Activated CD4-positive, alpha-beta T cell treated with anti-CD3 and anti-CD28 coated beads, Interleukin-2, amount 10 ng/mL, durations not matched to agents 24 days and 14 days (primary cell): ENCODE measurements around the gene PIK3R3. TPM values are rescaled to one million over a fixed set of nuclear protein-coding genes. Genes with fewer than 3 reads are reported as not detected.

Source experiments
- DNase-seq: peaks from one replicate; pipeline ENCODE4 v3.0.0; 2022
- H3K27ac Mint-ChIP-seq: one replicate; pipeline ENCODE4 v1.8.0; 2022; ENCODE audit warnings: mild to moderate bottlenecking, mixed read lengths
- H3K27me3 Mint-ChIP-seq: one replicate; pipeline ENCODE4 v1.8.0; 2022; ENCODE audit warnings: mixed read lengths
- H3K36me3 Mint-ChIP-seq: one replicate; pipeline ENCODE4 v1.8.0; 2022; ENCODE audit warnings: low read depth, mild to moderate bottlenecking, mixed read lengths
- H3K4me1 Mint-ChIP-seq: one replicate; pipeline ENCODE4 v1.8.0; 2021; ENCODE audit warnings: mixed read lengths
- H3K4me3 Mint-ChIP-seq: one replicate; pipeline ENCODE4 v1.8.0; 2022; ENCODE audit warnings: mild to moderate bottlenecking, moderate library complexity, mixed read lengths
- H3K9me3 Mint-ChIP-seq: one replicate; pipeline ENCODE4 v1.8.0; 2021; ENCODE audit warnings: mixed read lengths
- intact Hi-C: fragments of 100-400 bp; cut with micrococcal nuclease; formaldehyde crosslinking; loops from one replicate; pipeline ENCODE4 v1.15.1; 2023
- total RNA-seq: library from RNA; stranded (reverse); gene quantifications from 2 replicates; pipeline ENCODE4 v1.2.3, GENCODE V29; 2022

PIK3R3 gene
- total RNA-seq, 1 donor from 2014 or later, result 2.4 TPM

DNA sequence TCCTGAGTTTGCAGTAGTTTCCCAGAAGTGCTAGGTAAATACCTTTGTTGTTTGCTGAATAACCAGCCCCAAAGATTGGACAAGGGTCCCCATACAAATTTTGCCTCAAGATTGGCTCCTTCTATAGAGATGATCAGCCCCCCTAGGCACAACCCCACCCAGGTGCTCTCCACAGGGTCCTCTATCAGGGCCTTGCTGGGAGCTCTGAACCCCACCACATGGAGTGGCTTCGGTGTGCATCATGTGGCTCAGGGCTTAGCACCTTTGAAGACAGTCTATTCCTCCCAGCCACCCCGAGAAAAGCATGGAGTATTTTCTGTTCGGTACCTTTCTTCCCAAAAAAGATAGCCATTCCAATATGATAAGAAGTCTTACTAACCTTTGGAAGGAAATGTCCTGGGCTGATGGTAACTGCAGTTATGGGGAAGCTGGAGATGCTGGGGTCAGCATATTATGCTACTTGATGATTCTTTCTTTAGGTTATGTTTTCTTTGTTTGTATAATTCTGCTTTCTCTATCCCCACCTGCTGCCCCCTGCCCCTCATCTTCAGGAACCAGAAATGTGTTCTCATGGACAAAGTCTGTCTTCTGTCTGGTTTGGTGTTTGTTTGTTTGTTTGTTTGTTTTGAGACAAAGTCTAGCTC is 37.5 kb upstream of the PIK3R3 start:
- Mint-ChIP-seq H3K9me3 (no peaks in the 10 kb centered on the region), H3K27ac (no peak overlapping the region), H3K4me1 (peaks cover 13% of the 10 kb centered on the region), H3K4me3 (no peak overlapping the region), H3K27me3 (peaks cover 27% of the 10 kb centered on the region), H3K36me3 (no peaks in the 10 kb centered on the region)
- intact Hi-C loops, result no loop called here
- DNase-seq, result peak; percentile 50

GRCh38 chr1:46168477-46168876 is 36.0 kb upstream of the PIK3R3 start:
- Mint-ChIP-seq H3K4me3 (no peak overlapping the region), H3K9me3 (no peaks in the 10 kb centered on the region), H3K27ac (no peak overlapping the region), H3K27me3 (peaks cover 27% of the 10 kb centered on the region), H3K4me1 (peaks cover 13% of the 10 kb centered on the region), H3K36me3 (no peaks in the 10 kb centered on the region)
- no peak for DNase-seq
- intact Hi-C loops, result no loop called here

- peaks cover 13% of the 10 kb centered on the region for H3K4me1 Mint-ChIP-seq
- H3K27ac Mint-ChIP-seq, result peak overlapping the region; percentile 80
- no peaks in the 10 kb centered on the region for H3K9me3 Mint-ChIP-seq
- intact Hi-C loops, result no loop called here
- DNase-seq, result peak; percentile 81
- no peaks in the 10 kb centered on the region for H3K36me3 Mint-ChIP-seq
- H3K4me3 Mint-ChIP-seq, result peak overlapping the region; percentile 86
- peaks cover 24% of the 10 kb centered on the region for H3K27me3 Mint-ChIP-seq
Measured at GRCh38 chr1:46166521-46167462, 34.4 kb upstream of the PIK3R3 start.

DNA sequence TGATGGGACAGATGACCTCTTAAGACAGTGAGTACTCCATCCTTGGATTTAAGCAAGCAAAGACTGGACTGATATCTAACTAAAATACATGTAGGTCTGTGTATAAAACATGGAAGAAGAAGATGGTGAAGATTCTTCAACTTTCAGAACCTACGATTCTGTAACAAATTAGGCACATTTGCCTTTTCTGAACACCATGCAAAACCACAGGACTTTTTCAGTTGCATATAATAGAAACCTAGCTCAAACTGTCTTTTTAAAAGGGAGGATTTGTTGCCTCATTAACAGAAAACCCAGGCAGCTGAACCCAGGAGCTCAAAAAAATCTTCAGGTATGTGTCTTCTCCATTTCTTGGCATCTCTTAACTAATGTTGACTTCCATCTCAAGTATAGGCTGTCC is 27.8 kb upstream of the PIK3R3 start:
- Mint-ChIP-seq H3K36me3 (no peaks in the 10 kb centered on the region), H3K27ac (no peak overlapping the region), H3K4me3 (no peak overlapping the region), H3K27me3 (peaks cover 4% of the 10 kb centered on the region), H3K4me1 (no peaks in the 10 kb centered on the region), H3K9me3 (no peaks in the 10 kb centered on the region)
- DNase-seq, result no peak
- intact Hi-C loops, result no loop called here

DNA sequence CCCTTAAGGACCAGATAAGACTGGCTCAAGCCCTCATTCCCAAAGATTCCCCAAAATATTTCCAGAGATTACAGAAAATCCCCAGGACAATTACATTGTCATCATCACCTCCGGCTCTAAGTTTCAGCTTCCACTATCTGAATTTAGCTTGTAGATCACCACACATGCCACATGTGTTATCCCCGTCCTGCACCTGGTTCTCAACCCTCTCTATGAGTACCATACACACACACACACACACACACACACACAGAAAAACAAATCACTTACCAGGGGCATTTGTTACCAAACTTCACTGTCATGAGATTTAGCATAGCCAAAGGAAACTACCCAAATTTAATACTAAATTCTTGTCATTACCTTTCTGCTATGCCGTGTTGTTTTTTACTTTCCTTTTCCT is 27.1 kb upstream of the PIK3R3 start:
- no peak overlapping the region for H3K4me3 Mint-ChIP-seq
- H3K9me3 Mint-ChIP-seq, result no peaks in the 10 kb centered on the region
- DNase-seq, result no peak
- H3K27ac Mint-ChIP-seq, result no peak overlapping the region
- H3K36me3 Mint-ChIP-seq, result no peaks in the 10 kb centered on the region
- intact Hi-C loops, result no loop called here
- no peaks in the 10 kb centered on the region for H3K4me1 Mint-ChIP-seq
- peaks cover 4% of the 10 kb centered on the region for H3K27me3 Mint-ChIP-seq

DNA sequence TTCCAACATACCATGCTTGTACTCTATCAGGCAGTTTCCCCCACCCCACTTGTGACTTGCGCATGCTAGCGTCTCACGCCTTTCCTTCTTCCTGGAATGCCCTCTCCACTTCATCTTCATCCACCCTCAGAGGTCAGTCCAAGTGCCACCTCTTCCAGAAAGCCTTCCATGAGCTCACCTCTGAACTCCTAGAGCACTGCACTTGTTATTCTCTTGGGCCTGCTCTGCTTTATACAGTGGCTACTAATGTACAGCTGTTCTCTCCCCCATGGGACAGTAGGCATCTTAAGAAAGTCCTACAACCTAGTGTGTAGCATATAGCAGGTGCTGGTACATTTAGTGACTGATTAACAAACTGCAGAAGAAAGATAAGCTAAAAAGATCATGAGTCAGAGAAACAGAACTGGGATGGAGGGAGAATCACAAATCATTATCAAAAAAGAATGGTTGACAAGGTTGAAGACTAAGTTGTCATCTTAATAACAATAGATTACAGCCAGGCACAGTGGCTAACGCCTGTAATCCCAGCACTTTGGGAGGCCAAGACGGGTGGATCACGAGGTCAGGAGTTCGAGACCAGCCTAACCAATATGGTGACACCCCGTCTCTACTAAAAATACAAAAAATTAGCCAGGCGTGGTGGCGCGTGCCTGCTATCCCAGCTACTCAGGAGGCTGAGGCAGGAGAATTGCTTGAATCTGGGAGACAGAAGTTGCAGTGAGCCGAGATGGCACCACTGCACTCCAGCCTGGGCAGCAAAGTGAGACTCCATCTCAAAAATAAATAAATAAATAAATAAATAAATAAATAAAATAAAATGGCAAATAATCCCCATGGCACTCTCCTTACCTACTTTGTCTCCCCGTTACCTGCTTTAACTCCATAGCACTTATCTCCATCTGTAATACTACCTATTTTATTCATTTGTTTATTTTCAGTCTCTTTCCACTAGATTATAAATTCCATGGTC is 26.2 kb upstream of the PIK3R3 start:
- Mint-ChIP-seq H3K4me3 (no peak overlapping the region), H3K27me3 (peaks cover 4% of the 10 kb centered on the region), H3K4me1 (no peaks in the 10 kb centered on the region), H3K9me3 (no peaks in the 10 kb centered on the region), H3K27ac (no peak overlapping the region), H3K36me3 (no peaks in the 10 kb centered on the region)
- DNase-seq, result no peak
- intact Hi-C loops, result no loop called here

DNA sequence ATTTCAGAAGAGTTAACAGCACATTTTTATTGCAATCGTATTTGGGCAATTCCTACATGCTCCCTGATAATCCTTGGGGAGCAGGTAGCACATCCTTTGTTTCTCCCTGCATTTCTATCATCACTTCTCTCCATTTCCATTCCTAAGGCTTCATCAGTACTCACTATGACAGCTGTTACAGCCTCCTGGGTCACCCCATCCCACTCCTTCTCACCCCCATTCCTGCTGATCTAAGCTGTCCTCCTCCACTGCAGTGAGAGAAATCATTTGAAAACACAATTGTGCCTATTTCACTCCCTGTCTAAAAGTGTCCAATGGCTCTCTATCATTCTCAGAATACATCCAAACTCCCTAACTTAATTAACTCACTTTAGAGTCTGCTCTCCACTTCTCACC is 25.5 kb upstream of the PIK3R3 start:
- no peaks in the 10 kb centered on the region for H3K36me3 Mint-ChIP-seq
- DNase-seq, result no peak
- no peaks in the 10 kb centered on the region for H3K9me3 Mint-ChIP-seq
- H3K4me1 Mint-ChIP-seq, result no peaks in the 10 kb centered on the region
- intact Hi-C loops, result no loop called here
- no peak overlapping the region for H3K4me3 Mint-ChIP-seq
- no peak overlapping the region for H3K27ac Mint-ChIP-seq
- H3K27me3 Mint-ChIP-seq, result peaks cover 4% of the 10 kb centered on the region

- intact Hi-C loops, result no loop called here
- no peak for DNase-seq
- Mint-ChIP-seq H3K36me3 (no peaks in the 10 kb centered on the region), H3K4me3 (no peak overlapping the region), H3K27me3 (peaks cover 2% of the 10 kb centered on the region), H3K9me3 (no peaks in the 10 kb centered on the region), H3K27ac (no peak overlapping the region), H3K4me1 (no peaks in the 10 kb centered on the region)
Measured at GRCh38 chr1:46153732-46154131, 21.3 kb upstream of the PIK3R3 start.

GRCh38 chr1:46153228-46153627 is 20.8 kb upstream of the PIK3R3 start:
- H3K4me1 Mint-ChIP-seq, result no peaks in the 10 kb centered on the region
- intact Hi-C loops, result no loop called here
- no peaks in the 10 kb centered on the region for H3K9me3 Mint-ChIP-seq
- no peak overlapping the region for H3K4me3 Mint-ChIP-seq
- no peak overlapping the region for H3K27ac Mint-ChIP-seq
- DNase-seq, result no peak
- peaks cover 2% of the 10 kb centered on the region for H3K27me3 Mint-ChIP-seq
- no peaks in the 10 kb centered on the region for H3K36me3 Mint-ChIP-seq

DNA sequence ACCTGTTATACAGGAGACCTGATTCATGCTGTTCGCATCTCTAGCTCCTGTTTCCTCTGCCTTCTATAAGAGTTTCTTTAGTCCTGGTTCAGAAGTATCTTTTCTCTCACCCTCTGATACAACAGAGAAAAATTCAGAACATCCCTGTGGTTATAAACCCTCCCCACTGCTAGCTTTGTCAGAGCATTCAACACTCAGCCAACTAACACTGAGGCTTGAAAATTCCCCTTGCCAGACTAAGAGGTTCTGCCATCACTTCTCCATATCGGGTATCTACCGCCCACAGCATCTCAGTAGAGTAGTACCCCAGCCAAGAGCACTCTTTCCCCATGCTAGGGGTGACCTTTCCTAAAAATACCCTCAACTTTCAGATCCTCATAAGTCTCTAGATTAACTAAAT is 19.6 kb upstream of the PIK3R3 start:
- Mint-ChIP-seq H3K36me3 (no peaks in the 10 kb centered on the region), H3K4me1 (no peaks in the 10 kb centered on the region), H3K9me3 (no peaks in the 10 kb centered on the region), H3K4me3 (no peak overlapping the region), H3K27me3 (peaks cover 2% of the 10 kb centered on the region), H3K27ac (no peak overlapping the region)
- intact Hi-C loops, result no loop called here
- no peak for DNase-seq

- Mint-ChIP-seq H3K4me3 (no peak overlapping the region), H3K4me1 (no peaks in the 10 kb centered on the region), H3K36me3 (no peaks in the 10 kb centered on the region), H3K27ac (no peak overlapping the region), H3K9me3 (no peaks in the 10 kb centered on the region), H3K27me3 (peaks cover 2% of the 10 kb centered on the region)
- no peak for DNase-seq
- intact Hi-C loops, result no loop called here
Measured at GRCh38 chr1:46150085-46150484, 17.7 kb upstream of the PIK3R3 start.

GRCh38 chr1:46148318-46148717 is 15.9 kb upstream of the PIK3R3 start:
- Mint-ChIP-seq H3K9me3 (no peaks in the 10 kb centered on the region), H3K27ac (no peak overlapping the region), H3K4me1 (no peaks in the 10 kb centered on the region), H3K4me3 (no peak overlapping the region), H3K36me3 (no peaks in the 10 kb centered on the region), H3K27me3 (peaks cover 2% of the 10 kb centered on the region)
- no peak for DNase-seq
- intact Hi-C loops, result no loop called here

DNA sequence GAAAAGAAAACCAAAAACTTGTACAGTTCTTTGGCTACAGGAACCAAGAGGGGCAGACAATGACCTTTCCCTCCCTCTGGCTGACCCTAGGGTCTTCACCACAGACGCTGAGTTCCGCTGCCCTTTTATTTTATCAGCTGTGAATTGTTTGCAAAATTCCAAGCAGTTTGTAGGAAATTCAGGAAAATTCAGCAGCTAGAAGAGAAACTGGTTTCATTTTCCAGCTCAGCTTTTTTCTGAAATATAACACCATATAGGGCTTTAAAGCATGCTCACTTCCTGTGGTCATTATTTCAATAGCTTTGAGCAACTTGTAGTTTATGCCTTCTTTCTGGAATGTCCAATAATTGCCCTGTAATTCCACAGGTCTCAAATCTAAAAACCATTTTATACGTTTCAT is 5.5 kb upstream of the PIK3R3 start:
- intact Hi-C loops, result no loop called here
- Mint-ChIP-seq H3K4me1 (peaks cover 14% of the 10 kb centered on the region), H3K9me3 (no peaks in the 10 kb centered on the region), H3K4me3 (no peak overlapping the region), H3K27me3 (peaks cover 35% of the 10 kb centered on the region), H3K27ac (no peak overlapping the region), H3K36me3 (no peaks in the 10 kb centered on the region)
- DNase-seq, result no peak

DNA sequence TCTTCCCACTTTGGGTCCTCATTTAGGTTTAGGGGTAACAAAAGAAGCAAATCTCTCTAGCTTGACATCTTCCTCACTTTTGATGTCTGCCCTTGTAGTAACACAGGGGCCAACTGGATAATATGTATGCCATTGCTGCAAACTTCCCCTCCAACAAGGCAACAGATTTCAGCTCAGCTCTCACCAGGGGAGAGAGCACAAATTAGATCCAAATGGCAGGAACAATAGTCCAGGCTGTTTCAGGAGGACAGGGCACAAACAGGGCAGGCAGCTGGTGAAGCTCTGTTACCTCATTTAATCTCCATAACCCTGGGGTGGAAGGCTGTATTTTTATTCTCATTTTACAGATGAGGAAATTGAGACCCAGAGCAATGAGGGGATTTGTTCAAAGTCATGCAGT is 4.3 kb upstream of the PIK3R3 start:
- DNase-seq, result no peak
- Mint-ChIP-seq H3K4me1 (peaks cover 21% of the 10 kb centered on the region), H3K9me3 (no peaks in the 10 kb centered on the region), H3K4me3 (no peak overlapping the region), H3K27ac (no peak overlapping the region), H3K36me3 (peaks cover 2% of the 10 kb centered on the region), H3K27me3 (peaks cover 43% of the 10 kb centered on the region)
- intact Hi-C loops, result no loop called here
